ENCODE measurements around the gene ITPK1.

The ITPK1 gene

GRCh38 chr14:93115821-93116675, at the start of gene ITPK1:
Gene ITPK1 (minus strand): TSS chr14:93115925. CDS start chr14:93115163, 762 bp downstream.
- ChIA-PET CTCF (interaction anchor here (0.5 to 7.6 kb wide), 9 partner anchors 10 to 421 kb away, joined by 3 to 155 read pairs (median 3); no protein-coding TSS in a partner anchor), POLR2A (interaction anchor here (0.8 to 1.2 kb wide), 2 partner anchors 16 to 69 kb away, joined by 3 to 12 read pairs; partner anchors contain the start of genes LYSET and MOAP1)
- Histone ChIP-seq H3K9me3 (ENCODE audit: control insufficient read depth, insufficient read depth, low read depth, low read length) (no peaks in the 10 kb centered on the region), H3K4me1 (ENCODE audit: control insufficient read depth, insufficient read depth, low read length) (peaks cover 17% of the 10 kb centered on the region), H3K4me3 (ENCODE audit: low read depth, low read length) (peak within 1 kb of the TSS; percentile 77), H3K27ac (ENCODE audit: extremely low read depth, low read depth, low read length) (peak within 1 kb of the TSS; percentile 92), H3K36me3 (ENCODE audit: control insufficient read depth in 2 of 2, insufficient read depth in 1 of 2, low read length in 2 of 2) (no peaks in the 10 kb centered on the region)
- TF ChIP-seq ZNF132 (tag by site-specific recombination; IDR thresholded peaks at IDR 0.05; ENCODE audit: borderline replicate concordance) = no peak
- no peak for TF ChIP-seq SP7 (tag by site-specific recombination; IDR thresholded peaks at IDR 0.05)
- no peak for TF ChIP-seq MYNN (tag by site-specific recombination; IDR thresholded peaks at IDR 0.05; ENCODE audit: borderline replicate concordance)
- peak; percentile 34; the same call in 1 of the 2 replicates for TF ChIP-seq KLF17 (tag by site-specific recombination; IDR thresholded peaks at IDR 0.05)
- TF ChIP-seq ZNF148 (tag by site-specific recombination; IDR thresholded peaks at IDR 0.05; ENCODE audit: borderline replicate concordance) = no peak
- TF ChIP-seq PATZ1 (tag by site-specific recombination; IDR thresholded peaks at IDR 0.05) = peak; percentile 91
- no peak for TF ChIP-seq ZNF302 (tag by site-specific recombination; IDR thresholded peaks at IDR 0.05; ENCODE audit: low read depth)
- peak; percentile 93 for TF ChIP-seq ZBTB8A (tag by site-specific recombination; IDR thresholded peaks at IDR 0.05)
- no peak for TF ChIP-seq ZNF792 (tag by site-specific recombination; IDR thresholded peaks at IDR 0.05)
- TF ChIP-seq, protein P1, sequence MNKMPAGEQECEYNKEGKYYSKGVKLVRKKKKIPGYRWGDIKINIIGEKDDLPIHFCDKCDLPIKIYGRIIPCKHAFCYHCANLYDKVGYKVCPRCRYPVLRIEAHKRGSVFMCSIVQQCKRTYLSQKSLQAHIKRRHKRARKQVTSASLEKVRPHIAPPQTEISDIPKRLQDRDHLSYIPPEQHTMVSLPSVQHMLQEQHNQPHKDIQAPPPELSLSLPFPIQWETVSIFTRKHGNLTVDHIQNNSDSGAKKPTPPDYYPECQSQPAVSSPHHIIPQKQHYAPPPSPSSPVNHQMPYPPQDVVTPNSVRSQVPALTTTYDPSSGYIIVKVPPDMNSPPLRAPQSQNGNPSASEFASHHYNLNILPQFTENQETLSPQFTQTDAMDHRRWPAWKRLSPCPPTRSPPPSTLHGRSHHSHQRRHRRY (tag by site-specific recombination; IDR thresholded peaks at IDR 0.05) = no peak
- TF ChIP-seq ZNF292 (tag by site-specific recombination; IDR thresholded peaks at IDR 0.05; ENCODE audit: borderline replicate concordance, low read depth) = no peak
- TF ChIP-seq, protein P2, sequence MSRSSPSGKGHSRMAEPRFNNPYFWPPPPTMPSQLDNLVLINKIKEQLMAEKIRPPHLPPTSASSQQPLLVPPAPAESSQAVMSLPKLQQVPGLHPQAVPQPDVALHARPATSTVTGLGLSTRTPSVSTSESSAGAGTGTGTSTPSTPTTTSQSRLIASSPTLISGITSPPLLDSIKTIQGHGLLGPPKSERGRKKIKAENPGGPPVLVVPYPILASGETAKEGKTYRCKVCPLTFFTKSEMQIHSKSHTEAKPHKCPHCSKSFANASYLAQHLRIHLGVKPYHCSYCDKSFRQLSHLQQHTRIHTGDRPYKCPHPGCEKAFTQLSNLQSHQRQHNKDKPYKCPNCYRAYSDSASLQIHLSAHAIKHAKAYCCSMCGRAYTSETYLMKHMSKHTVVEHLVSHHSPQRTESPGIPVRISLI (tag by site-specific recombination; IDR thresholded peaks at IDR 0.05) = no peak
- no peak for TF ChIP-seq ZNF585B (tag by site-specific recombination; IDR thresholded peaks at IDR 0.05)
- TF ChIP-seq ZNF571 (tag by site-specific recombination; IDR thresholded peaks at IDR 0.05) = no peak
- no peak for TF ChIP-seq ZSCAN18 (tag by site-specific recombination; IDR thresholded peaks at IDR 0.05)
- TF ChIP-seq SP2 (tag by site-specific recombination; IDR thresholded peaks at IDR 0.05) = peak; percentile 61
- 0 out of 2 replicates have a peak, but pooled peaks have one; percentile 12 for TF ChIP-seq KLF1 (tag by site-specific recombination; IDR thresholded peaks at IDR 0.05)
- no peak for TF ChIP-seq ZNF23 (tag by site-specific recombination; IDR thresholded peaks at IDR 0.05; ENCODE audit: borderline replicate concordance)
- TF ChIP-seq ZNF24 (tag by site-specific recombination; IDR thresholded peaks at IDR 0.05) = no peak
- TF ChIP-seq TCF7L2 (IDR thresholded peaks at IDR 0.05; ENCODE audit: borderline replicate concordance, low read depth, low read length) = no peak
- TF ChIP-seq ZNF610 (tag by site-specific recombination; IDR thresholded peaks at IDR 0.05; ENCODE audit: borderline replicate concordance) = no peak
- TF ChIP-seq ZNF394 (tag by site-specific recombination; IDR thresholded peaks at IDR 0.05; ENCODE audit: borderline replicate concordance) = no peak
- TF ChIP-seq, protein P3, sequence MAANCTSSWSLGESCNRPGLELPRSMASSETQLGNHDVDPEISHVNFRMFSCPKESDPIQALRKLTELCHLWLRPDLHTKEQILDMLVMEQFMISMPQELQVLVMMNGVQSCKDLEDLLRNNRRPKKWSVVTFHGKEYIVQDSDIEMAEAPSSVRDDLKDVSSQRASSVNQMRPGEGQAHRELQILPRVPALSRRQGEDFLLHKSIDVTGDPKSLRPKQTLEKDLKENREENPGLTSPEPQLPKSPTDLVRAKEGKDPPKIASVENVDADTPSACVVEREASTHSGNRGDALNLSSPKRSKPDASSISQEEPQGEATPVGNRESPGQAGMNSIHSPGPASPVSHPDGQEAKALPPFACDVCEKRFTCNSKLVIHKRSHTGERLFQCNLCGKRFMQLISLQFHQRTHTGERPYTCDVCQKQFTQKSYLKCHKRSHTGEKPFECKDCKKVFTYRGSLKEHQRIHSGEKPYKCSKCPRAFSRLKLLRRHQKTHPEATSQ (tag by site-specific recombination; IDR thresholded peaks at IDR 0.05) = no peak
- TF ChIP-seq IKZF3 (tag by site-specific recombination; IDR thresholded peaks at IDR 0.05) = no peak
- TF ChIP-seq ZNF16 (tag by site-specific recombination; IDR thresholded peaks at IDR 0.05; ENCODE audit: low read depth) = no peak
- TF ChIP-seq ZBTB20 (tag by site-specific recombination; IDR thresholded peaks at IDR 0.05) = peak; percentile 67
